ENCODE measurements around the gene WNT2B. TPM values are rescaled to one million over a fixed set of nuclear protein-coding genes. Genes with fewer than 3 reads are reported as not detected.

WNT2B gene
- total RNA-seq, 1 experiment from 2014 or later: 1.6 TPM

- ATAC-seq: no peak
- no TSS peak for BruUV-seq (replicated peaks)
- CTCF ChIA-PET: no interaction called here
- in situ Hi-C loops (cut with HindIII; ENCODE audit: low pct_unique_long_range_greater_than_20kb, low sequenced_read_pairs): no loop called here
- Histone ChIP-seq H3K4me3 (ENCODE audit: low read depth in 2 of 2, low read length in 2 of 2) (no peak overlapping the region), H3K9me3 (ENCODE audit: control insufficient read depth, insufficient read depth, low read depth, low read length) (no peaks in the 10 kb centered on the region), H3K4me1 (ENCODE audit: control insufficient read depth, insufficient read depth, low read length) (no peaks in the 10 kb centered on the region), H3K36me3 (ENCODE audit: control insufficient read depth, insufficient read depth, low read length) (no peaks in the 10 kb centered on the region; the same call in 1 of the 2 replicates), H3K27ac (ENCODE audit: low read length) (no peak overlapping the region), H3K27me3 (ENCODE audit: control insufficient read depth, insufficient read depth, low read length) (no peaks in the 10 kb centered on the region)
- no peak for TF ChIP-seq CTCF (IDR thresholded peaks at IDR 0.05)
- no peak for TF ChIP-seq TCF7L2 (IDR thresholded peaks at IDR 0.05; ENCODE audit: low read depth, low read length)
- no peak for TF ChIP-seq REST (IDR thresholded peaks at IDR 0.05; ENCODE audit: insufficient read depth in 1 of 2, low read depth in 2 of 2, low read length in 1 of 2)
- DNase-seq (ENCODE audit: low read depth, low spot score): no peak
- POLR2A ChIA-PET: no interaction called here
- intact Hi-C loops (cut with micrococcal nuclease; ENCODE audit: unreplicated experiment): no loop called here
Measured at GRCh38 chr1:112530832-112531231, 22.1 kb downstream of the WNT2B start.

GRCh38 chr1:112532064-112532463 lies 23.3 kb downstream of the WNT2B start:
- Histone ChIP-seq H3K9me3 (ENCODE audit: control insufficient read depth, insufficient read depth, low read depth, low read length) (no peaks in the 10 kb centered on the region), H3K27me3 (ENCODE audit: control insufficient read depth, insufficient read depth, low read length) (no peaks in the 10 kb centered on the region), H3K4me1 (ENCODE audit: control insufficient read depth, insufficient read depth, low read length) (no peaks in the 10 kb centered on the region), H3K4me3 (ENCODE audit: low read depth in 2 of 2, low read length in 2 of 2) (no peak overlapping the region), H3K27ac (ENCODE audit: low read length) (no peak overlapping the region), H3K36me3 (ENCODE audit: control insufficient read depth, insufficient read depth, low read length) (no peaks in the 10 kb centered on the region; the same call in 1 of the 2 replicates)
- in situ Hi-C loops (cut with HindIII; ENCODE audit: low pct_unique_long_range_greater_than_20kb, low sequenced_read_pairs): no loop called here
- TF ChIP-seq CTCF (IDR thresholded peaks at IDR 0.05) (no peak), REST (IDR thresholded peaks at IDR 0.05; ENCODE audit: insufficient read depth in 1 of 2, low read depth in 2 of 2, low read length in 1 of 2) (no peak), SIN3A (IDR thresholded peaks at IDR 0.05; ENCODE audit: borderline replicate concordance, insufficient read depth, low read depth, low read length) (no peak), TCF7L2 (IDR thresholded peaks at IDR 0.05; ENCODE audit: low read depth, low read length) (no peak), POLR2AphosphoS5 (IDR thresholded peaks at IDR 0.05; ENCODE audit: low read depth, low read length) (no peak)
- intact Hi-C loops (cut with micrococcal nuclease; ENCODE audit: unreplicated experiment): no loop called here
- DNase-seq (ENCODE audit: low read depth, low spot score) (no peak), ATAC-seq (no peak)
- BruUV-seq (replicated peaks): no TSS peak
- ChIA-PET CTCF (no interaction called here), POLR2A (no interaction called here)

Measured in Panc1 (cell line).